ENCODE measurements around the gene SORBS2.

- TF ChIP-seq, protein P1, sequence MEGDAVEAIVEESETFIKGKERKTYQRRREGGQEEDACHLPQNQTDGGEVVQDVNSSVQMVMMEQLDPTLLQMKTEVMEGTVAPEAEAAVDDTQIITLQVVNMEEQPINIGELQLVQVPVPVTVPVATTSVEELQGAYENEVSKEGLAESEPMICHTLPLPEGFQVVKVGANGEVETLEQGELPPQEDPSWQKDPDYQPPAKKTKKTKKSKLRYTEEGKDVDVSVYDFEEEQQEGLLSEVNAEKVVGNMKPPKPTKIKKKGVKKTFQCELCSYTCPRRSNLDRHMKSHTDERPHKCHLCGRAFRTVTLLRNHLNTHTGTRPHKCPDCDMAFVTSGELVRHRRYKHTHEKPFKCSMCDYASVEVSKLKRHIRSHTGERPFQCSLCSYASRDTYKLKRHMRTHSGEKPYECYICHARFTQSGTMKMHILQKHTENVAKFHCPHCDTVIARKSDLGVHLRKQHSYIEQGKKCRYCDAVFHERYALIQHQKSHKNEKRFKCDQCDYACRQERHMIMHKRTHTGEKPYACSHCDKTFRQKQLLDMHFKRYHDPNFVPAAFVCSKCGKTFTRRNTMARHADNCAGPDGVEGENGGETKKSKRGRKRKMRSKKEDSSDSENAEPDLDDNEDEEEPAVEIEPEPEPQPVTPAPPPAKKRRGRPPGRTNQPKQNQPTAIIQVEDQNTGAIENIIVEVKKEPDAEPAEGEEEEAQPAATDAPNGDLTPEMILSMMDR (IDR thresholded peaks at IDR 0.05), result no peak
- no peak for TF ChIP-seq POLR2A (IDR thresholded peaks at IDR 0.05)
- TF ChIP-seq EP300 (IDR thresholded peaks at IDR 0.05), result no peak
These were observed 235.6 kb downstream of the SORBS2 start for GRCh38 chr4:185576314-185576961.

Data from tibial nerve (tissue), 4 donors.